Body of pancreas (tissue), 4 donors: ENCODE results near the gene MTA1. TPM values are rescaled to one million over a fixed set of nuclear protein-coding genes. Genes with fewer than 3 reads are reported as not detected.

Experiments used
- ATAC-seq: fragments of 150-250 bp; one replicate; pipeline ENCODE4 v1.9.1; 2016
- DNase-seq, 4 donors: peaks; one replicate each; pipeline ENCODE4 v3.0.0-alpha.2; 2019
- H3K27ac ChIP-seq, 4 donors: fragments of 200-600 bp; sonication (generic); 1 replicate in 3 of 4; 2 replicates in 1 of 4; pipeline versions ENCODE4 v1.5.1 to v1.6.1; 2016 to 2019; ENCODE audit warnings: mild to moderate bottlenecking in 1 of 4, mixed read lengths in 1 of 4, moderate library complexity in 1 of 4
- H3K27me3 ChIP-seq, 2 donors: fragments of 200-600 bp; sonication (generic); one replicate each; pipeline ENCODE4 v1.6.0; 2016; ENCODE audit warnings: mild to moderate bottlenecking in 1 of 2
- H3K36me3 ChIP-seq, 2 donors: fragments of 200-600 bp; sonication (generic); replicated peaks in 1 of 2; 2 replicates each; pipeline ENCODE4 v1.5.1; 2016; ENCODE audit warnings: low read depth in 2 of 2; ENCODE audit not compliant: insufficient read depth in 1 of 2
- H3K4me1 ChIP-seq: fragments of 200-600 bp; sonication (generic); one replicate; pipeline ENCODE4 v1.6.0; 2016
- H3K4me3 ChIP-seq, 2 donors: fragments of 200-600 bp; sonication (generic); 1 replicate in 1 of 2; 2 replicates in 1 of 2; pipeline ENCODE4 v1.5.1; 2016 to 2019
- H3K9me3 ChIP-seq, 3 donors: fragments of 200-600 bp; sonication (generic); 1 replicate in 2 of 3; 2 replicates in 1 of 3; pipeline ENCODE4 v1.5.1; 2016
- CTCF ChIP-seq, 7 experiments: fragments of 450-650 bp in 4 of 7; fragments of 200-600 bp in 3 of 7; sonication (generic) in 3 of 7; IDR thresholded peaks; one replicate each; pipeline ENCODE4 v1.5.1; 2016 to 2019; ENCODE audit warnings: antibody characterized with exemption in 7 of 7
- POLR2A ChIP-seq, 3 donors: fragments of 450-650 bp; IDR thresholded peaks; one replicate each; pipeline ENCODE4 v1.6.1; 2016; ENCODE audit warnings: antibody characterized with exemption in 3 of 3, mild to moderate bottlenecking in 2 of 3
- WGBS, 2 donors: methylation state at CpG; one replicate each; pipeline ENCODE4 v1.1.5; 2017; 5-methylcytosine and 5-hydroxymethylcytosine counted together
- intact Hi-C: fragments of 100-400 bp; cut with DNase I; formaldehyde crosslinking; loops from one replicate; pipeline ENCODE4 v1.15.1; 2023
- total RNA-seq, 2 donors: library from RNA; depleted of rRNA; stranded (reverse); fragments of >200 nt; gene quantifications; one replicate each; pipeline ENCODE4 v1.1.0, GENCODE V29; 2016

The MTA1 gene
- total RNA-seq, 2 donors from 2014 or later = 69.8 to 92.6 TPM

GRCh38 chr14:105490572-105491365, 71.1 kb downstream of the MTA1 start, which contains the start of gene TEDC1:
Gene TEDC1 (plus strand): TSS chr14:105491246. CDS start chr14:105491376, 130 bp downstream.
- H3K9me3 ChIP-seq = no peaks in the 10 kb centered on the region
- 0 to 1% methylated on average over 2 to 77 of the region's 94 CpGs for WGBS, 2 donors
- peak within 1 kb of the TSS; percentile 88 to 98 (median 92) for H3K27ac ChIP-seq
- TF ChIP-seq POLR2A (IDR thresholded peaks at IDR 0.05) = peak; percentile 58 to 91 (median 64)
- peak; percentile 59 to 99 (median 84) for TF ChIP-seq CTCF (IDR thresholded peaks at IDR 0.05)
- peak; percentile 99 to 100 (median 100) for DNase-seq
- peaks cover 48% of the 10 kb centered on the region for H3K4me1 ChIP-seq
- intact Hi-C loops = no loop called here
- peak within 1 kb of the TSS; percentile 24 to 58 for H3K4me3 ChIP-seq
- ATAC-seq = peak; percentile 86
- peaks cover 0 to 18% of the 10 kb centered on the region in 2 donors for H3K27me3 ChIP-seq
- no peaks in the 10 kb centered on the region for H3K36me3 ChIP-seq

- peaks cover 0 to 16% of the 10 kb centered on the region in 2 donors for H3K27me3 ChIP-seq
- TF ChIP-seq POLR2A (IDR thresholded peaks at IDR 0.05) = peak in 2 of 3 donors; percentile 1 to 23
- no peak for TF ChIP-seq CTCF (IDR thresholded peaks at IDR 0.05)
- DNase-seq (peak; percentile 57 to 67 (median 58)), ATAC-seq (no peak)
- no peaks in the 10 kb centered on the region for H3K36me3 ChIP-seq
- 1 to 3% methylated on average over 14 to 49 of the region's 53 CpGs for whole genome bisulfite sequencing, 2 donors
- intact Hi-C loops = no loop called here
- H3K4me1 ChIP-seq = peaks cover 41% of the 10 kb centered on the region
- peak overlapping the region; percentile 67 to 98 (median 81) for H3K27ac ChIP-seq
- H3K4me3 ChIP-seq = peak overlapping the region; percentile 16 to 58
- no peaks in the 10 kb centered on the region for H3K9me3 ChIP-seq
Measured at GRCh38 chr14:105491366-105491973, 71.8 kb downstream of the MTA1 start.

GRCh38 chr14:105492031-105492970, 72.7 kb downstream of the MTA1 start:
- Histone ChIP-seq H3K36me3 (no peaks in the 10 kb centered on the region), H3K4me3 (no peak overlapping the region), H3K4me1 (peaks cover 33% of the 10 kb centered on the region), H3K9me3 (no peaks in the 10 kb centered on the region), H3K27me3 (peaks cover 0 to 8% of the 10 kb centered on the region in 2 donors), H3K27ac (no peak overlapping the region)
- DNase-seq (peak in 3 of 4 donors; percentile 22 to 44 (median 40)), ATAC-seq (no peak)
- 68% methylated on average over 23 of the region's 24 CpGs; no CpG with 5 or more reads in 1 of the 2 donors for WGBS, 2 donors
- intact Hi-C loops = no loop called here
- no peak for TF ChIP-seq CTCF (IDR thresholded peaks at IDR 0.05)
- no peak for TF ChIP-seq POLR2A (IDR thresholded peaks at IDR 0.05)

- H3K27ac ChIP-seq = no peak overlapping the region
- no peak for ATAC-seq
- no peak overlapping the region for H3K4me3 ChIP-seq
- peak in 2 of 4 donors; percentile 7 to 21 for DNase-seq
- no peak for TF ChIP-seq CTCF (IDR thresholded peaks at IDR 0.05)
- no peak for TF ChIP-seq POLR2A (IDR thresholded peaks at IDR 0.05)
- no peaks in the 10 kb centered on the region for H3K27me3 ChIP-seq
- intact Hi-C loops = no loop called here
- no peaks in the 10 kb centered on the region for H3K9me3 ChIP-seq
- no peaks in the 10 kb centered on the region for H3K36me3 ChIP-seq
- WGBS, 2 donors = 80 to 82% methylated on average over 17 to 20 of the region's 20 CpGs
- H3K4me1 ChIP-seq = peaks cover 26% of the 10 kb centered on the region
Measured at GRCh38 chr14:105492971-105493871, 73.6 kb downstream of the MTA1 start.
